SU-DHL-6 (cell line): ENCODE results near the gene DNALI1.
"Not testable (repeated sequence)": the region's sequence is repeated elsewhere in the genome, so short reads cannot be mapped to it uniquely, and the experiment has no call there.

Source experiments
- H2AFZ ChIP-seq: fragments of 200-600 bp; sonication (generic); 2 replicates; pipeline ENCODE4 v1.6.1; 2014; ENCODE audit warnings: low read depth, mild to moderate bottlenecking, moderate library complexity, mixed read lengths, antibody characterized with exemption, low read length; ENCODE audit not compliant: severe bottlenecking
- H3F3A ChIP-seq: fragments of 200-600 bp; shearing (Covaris generic); 2 replicates; pipeline ENCODE4 v1.6.0; 2016; ENCODE audit warnings: antibody characterized with exemption, mild to moderate bottlenecking; ENCODE audit not compliant: insufficient read depth
- H3K27ac ChIP-seq: fragments of 200-600 bp; sonication (generic); 2 replicates; pipeline ENCODE4 v1.5.1; 2016; ENCODE audit warnings: low read depth, mild to moderate bottlenecking, low read length, moderate library complexity, mixed read lengths
- H3K27me3 ChIP-seq: fragments of 200-600 bp; sonication (generic), shearing (Covaris generic); 2 replicates; pipeline ENCODE4 v1.6.0; 2014; ENCODE audit warnings: mild to moderate bottlenecking, low read length
- H3K36me3 ChIP-seq: fragments of 200-600 bp; sonication (generic); 2 replicates; pipeline ENCODE4 v1.6.1; 2014; ENCODE audit warnings: mild to moderate bottlenecking, low read length, mixed read lengths
- H3K4me2 ChIP-seq: fragments of 300-600, 200-600 bp; shearing (Covaris generic), sonication (generic); 2 replicates; pipeline ENCODE4 v1.6.0; 2014; ENCODE audit warnings: low read length, low read depth, mild to moderate bottlenecking; ENCODE audit not compliant: poor library complexity, severe bottlenecking
- H3K4me3 ChIP-seq: fragments of 200-600 bp; sonication (generic); 2 replicates; pipeline ENCODE4 v1.5.1; 2014; ENCODE audit warnings: antibody characterized with exemption, low read length, mild to moderate bottlenecking, mixed read lengths; ENCODE audit not compliant: insufficient read depth, poor library complexity, severe bottlenecking
- H3K79me2 ChIP-seq: fragments of 200-600 bp; sonication (generic); 2 replicates; pipeline ENCODE4 v1.6.1; 2014; ENCODE audit warnings: mild to moderate bottlenecking, low read length, moderate library complexity; ENCODE audit not compliant: insufficient read depth
- H3K9ac ChIP-seq: fragments of 200-600 bp; sonication (generic); 2 replicates; pipeline ENCODE4 v1.7.0; 2014; ENCODE audit warnings: mild to moderate bottlenecking, low read length
- H3K9me2 ChIP-seq: fragments of 200-600 bp; sonication (generic); replicated peaks from 2 replicates; pipeline ENCODE4 v1.6.1; 2014; ENCODE audit warnings: low read length; ENCODE audit not compliant: insufficient read depth
- H3K9me3 ChIP-seq: fragments of 200-600 bp; sonication (generic); 2 replicates; pipeline ENCODE4 v1.6.1; 2014; ENCODE audit warnings: low read length, mixed read lengths; ENCODE audit not compliant: insufficient read depth
- H4K20me1 ChIP-seq: fragments of 200-600 bp; sonication (generic); 2 replicates; pipeline ENCODE4 v1.6.1; 2014; ENCODE audit warnings: low read depth, mild to moderate bottlenecking, antibody characterized with exemption, low read length, moderate library complexity, mixed read lengths
- CTCF ChIP-seq: fragments of 200-600 bp; sonication (generic); IDR thresholded peaks from one replicate; pipeline ENCODE4 v1.5.1; 2017; ENCODE audit warnings: antibody characterized with exemption, mild to moderate bottlenecking, low read length, moderate library complexity; ENCODE audit not compliant: insufficient read depth, poor library complexity, severe bottlenecking
- EZH2phosphoT487 ChIP-seq: fragments of 200-600 bp; sonication (generic), shearing (Covaris generic); conservative IDR thresholded peaks from 2 replicates; pipeline ENCODE4 v1.6.1; 2018; ENCODE audit warnings: mild to moderate bottlenecking, antibody characterized with exemption, low read length, moderate library complexity, mixed read lengths

DNALI1 gene

GRCh38 chr1:37537378-37537777 lies 19.4 kb upstream of the DNALI1 start:
- TF ChIP-seq EZH2phosphoT487 = no peak
- no peak for TF ChIP-seq CTCF
- no peak overlapping the region for H3K4me3 ChIP-seq
- H3K79me2 ChIP-seq = no peaks in the 10 kb centered on the region
- no peak overlapping the region for H3K27ac ChIP-seq
- no peaks in the 10 kb centered on the region for H3K9me2 ChIP-seq
- H3F3A ChIP-seq = no peaks in the 10 kb centered on the region
- H3K9me3 ChIP-seq = no peaks in the 10 kb centered on the region
- no peaks in the 10 kb centered on the region for H3K27me3 ChIP-seq
- H2AFZ ChIP-seq = no peak overlapping the region
- no peak overlapping the region for H3K4me2 ChIP-seq
- H4K20me1 ChIP-seq = no peaks in the 10 kb centered on the region
- H3K9ac ChIP-seq = no peak overlapping the region
- peaks cover 5% of the 10 kb centered on the region; the same call in 1 of the 2 replicates for H3K36me3 ChIP-seq

GRCh38 chr1:37539154-37539553 lies 17.6 kb upstream of the DNALI1 start:
- H3K79me2 ChIP-seq, H3K27me3 ChIP-seq, H3K4me3 ChIP-seq, H3K9ac ChIP-seq, H3K9me3 ChIP-seq, H4K20me1 ChIP-seq, H3K27ac ChIP-seq, H3K4me2 ChIP-seq, H2AFZ ChIP-seq, H3F3A ChIP-seq, H3K36me3 ChIP-seq, H3K9me2 ChIP-seq: not testable (repeated sequence)

- peaks cover 5% of the 10 kb centered on the region; the same call in 1 of the 2 replicates for H3K36me3 ChIP-seq
- H3K4me2 ChIP-seq = no peak overlapping the region
- H3K79me2 ChIP-seq = no peaks in the 10 kb centered on the region
- no peaks in the 10 kb centered on the region for H3K9me3 ChIP-seq
- H3F3A ChIP-seq = no peaks in the 10 kb centered on the region
- no peak for TF ChIP-seq EZH2phosphoT487
- no peak for TF ChIP-seq CTCF
- no peak overlapping the region for H3K4me3 ChIP-seq
- no peaks in the 10 kb centered on the region for H3K27me3 ChIP-seq
- no peak overlapping the region for H3K27ac ChIP-seq
- no peak overlapping the region for H3K9ac ChIP-seq
- H4K20me1 ChIP-seq = no peaks in the 10 kb centered on the region
- no peak overlapping the region for H2AFZ ChIP-seq
- H3K9me2 ChIP-seq = no peaks in the 10 kb centered on the region
Observed at GRCh38 chr1:37540036-37540785, 16.5 kb upstream of the DNALI1 start.

GRCh38 chr1:37544530-37544929 lies 12.2 kb upstream of the DNALI1 start:
- Histone ChIP-seq H3K27ac (no peak overlapping the region), H3K9me3 (no peaks in the 10 kb centered on the region), H3K36me3 (peaks cover 12% of the 10 kb centered on the region; the same call in 1 of the 2 replicates), H3K4me2 (no peak overlapping the region), H3K9ac (no peak overlapping the region), H3F3A (no peaks in the 10 kb centered on the region), H3K4me3 (no peak overlapping the region), H3K79me2 (peaks cover 4% of the 10 kb centered on the region; the same call in 1 of the 2 replicates), H3K27me3 (no peaks in the 10 kb centered on the region), H2AFZ (no peak overlapping the region), H3K9me2 (no peaks in the 10 kb centered on the region), H4K20me1 (no peaks in the 10 kb centered on the region)
- TF ChIP-seq EZH2phosphoT487 = no peak
- no peak for TF ChIP-seq CTCF
